GM21367 (cell line): ENCODE data around the gene TNFRSF12A.

Experiments used
- ATAC-seq: cut with Tn5 transposase; IDR thresholded peaks from one replicate; pipeline ENCODE4 v1.9.1; 2021; ENCODE audit not compliant: unreplicated experiment

The TNFRSF12A gene

GRCh38 chr16:3010510-3010909 lies 9.7 kb upstream of the TNFRSF12A start:
- no peak for ATAC-seq

- no peak for ATAC-seq
Observed at GRCh38 chr16:3012246-3012645, 7.9 kb upstream of the TNFRSF12A start.

GRCh38 chr16:3012828-3013420 lies 7.2 kb upstream of the TNFRSF12A start, which contains the start of gene CLDN9:
Gene CLDN9, plus strand, starts transcription at chr16:3012923. Its CDS starts 440 bp downstream, at chr16:3013363.
- no peak for ATAC-seq

- no peak for ATAC-seq
Observed at GRCh38 chr16:3013491-3013951, 6.6 kb upstream of the TNFRSF12A start.

- no peak for ATAC-seq
Observed at GRCh38 chr16:3013998-3014690, 6.0 kb upstream of the TNFRSF12A start.

- no peak for ATAC-seq
Observed at GRCh38 chr16:3014971-3015370, 5.2 kb upstream of the TNFRSF12A start.

GRCh38 chr16:3015865-3016521 lies 4.2 kb upstream of the TNFRSF12A start:
- ATAC-seq, result no peak

- no peak for ATAC-seq
Observed at GRCh38 chr16:3017344-3017743, 2.8 kb upstream of the TNFRSF12A start.

- ATAC-seq, result no peak
Observed at GRCh38 chr16:3017794-3018506, 2.2 kb upstream of the TNFRSF12A start, which contains the start of gene CLDN6. Gene CLDN6, minus strand, starts transcription at chr16:3018183. Its CDS starts 2,162 bp downstream, at chr16:3016021.

- no peak for ATAC-seq
Observed at GRCh38 chr16:3019594-3020246, 448 bp upstream of the TNFRSF12A start.

GRCh38 chr16:3020604-3021448 lies 658 bp downstream of the TNFRSF12A start:
- no peak for ATAC-seq

GRCh38 chr16:3021449-3022207 lies 1.5 kb downstream of the TNFRSF12A start:
- no peak for ATAC-seq

GRCh38 chr16:3022208-3022683 lies 2.1 kb downstream of the TNFRSF12A start:
- no peak for ATAC-seq

- ATAC-seq, result no peak
Observed at GRCh38 chr16:3022684-3023414, 2.7 kb downstream of the TNFRSF12A start.

GRCh38 chr16:3023415-3023668 lies 3.2 kb downstream of the TNFRSF12A start:
- no peak for ATAC-seq

- ATAC-seq, result peak; percentile 61
Observed at GRCh38 chr16:3023669-3024478, 3.7 kb downstream of the TNFRSF12A start, which contains the start of the genes HCFC1R1 and THOC6. Gene HCFC1R1, minus strand, starts transcription at chr16:3023942. Its CDS starts 1 bp downstream, at chr16:3023941. Gene THOC6, plus strand, starts transcription at chr16:3024035. Its CDS starts 292 bp downstream, at chr16:3024327.
